ENCODE measurements around the gene GPR17.

The GPR17 gene

GRCh38 chr2:127655209-127656073 lies 9.5 kb downstream of the GPR17 start:
- no peak for DNase-seq

- DNase-seq = no peak
These were observed 10.7 kb downstream of the GPR17 start for GRCh38 chr2:127656569-127657231.

DNA sequence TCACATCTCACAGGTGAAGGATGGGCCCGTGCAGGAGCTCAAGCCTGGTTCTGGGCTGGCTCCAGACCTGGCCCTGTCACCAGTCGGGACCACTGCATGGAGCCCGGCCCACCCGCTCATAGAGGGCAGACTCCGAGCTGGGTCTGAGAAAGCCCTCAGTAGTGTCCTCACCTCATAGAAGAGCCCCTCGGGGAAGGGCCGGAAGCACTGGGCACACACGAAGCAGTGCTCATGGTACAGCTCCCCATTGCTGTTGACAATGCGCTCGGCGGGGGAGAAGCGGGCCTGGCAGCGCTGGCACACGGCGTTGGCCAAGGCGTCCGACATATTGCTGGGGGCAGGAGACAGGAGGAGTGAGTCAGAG lies 11.3 kb downstream of the GPR17 start:
- no peak for DNase-seq

DNA sequence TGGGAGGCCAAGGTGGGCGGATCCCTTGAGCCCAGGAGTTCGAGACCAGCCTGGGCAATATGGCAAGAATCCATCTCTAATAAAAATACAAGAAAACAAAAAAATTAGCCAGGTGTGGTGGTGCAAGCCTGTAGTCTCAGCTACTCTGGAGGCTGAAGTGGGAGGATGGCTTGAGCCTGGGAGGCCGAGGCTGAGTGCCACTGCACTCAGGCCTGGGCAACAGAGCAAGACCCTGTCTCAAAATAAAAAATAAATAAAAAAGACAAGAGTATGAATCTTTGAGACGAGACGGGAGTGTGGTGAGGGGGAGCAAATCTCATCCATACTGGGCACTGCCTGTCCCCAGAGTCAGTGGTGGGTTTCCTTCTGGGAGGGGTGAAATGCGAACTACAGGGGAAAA lies 12.2 kb downstream of the GPR17 start:
- DNase-seq = no peak

DNA sequence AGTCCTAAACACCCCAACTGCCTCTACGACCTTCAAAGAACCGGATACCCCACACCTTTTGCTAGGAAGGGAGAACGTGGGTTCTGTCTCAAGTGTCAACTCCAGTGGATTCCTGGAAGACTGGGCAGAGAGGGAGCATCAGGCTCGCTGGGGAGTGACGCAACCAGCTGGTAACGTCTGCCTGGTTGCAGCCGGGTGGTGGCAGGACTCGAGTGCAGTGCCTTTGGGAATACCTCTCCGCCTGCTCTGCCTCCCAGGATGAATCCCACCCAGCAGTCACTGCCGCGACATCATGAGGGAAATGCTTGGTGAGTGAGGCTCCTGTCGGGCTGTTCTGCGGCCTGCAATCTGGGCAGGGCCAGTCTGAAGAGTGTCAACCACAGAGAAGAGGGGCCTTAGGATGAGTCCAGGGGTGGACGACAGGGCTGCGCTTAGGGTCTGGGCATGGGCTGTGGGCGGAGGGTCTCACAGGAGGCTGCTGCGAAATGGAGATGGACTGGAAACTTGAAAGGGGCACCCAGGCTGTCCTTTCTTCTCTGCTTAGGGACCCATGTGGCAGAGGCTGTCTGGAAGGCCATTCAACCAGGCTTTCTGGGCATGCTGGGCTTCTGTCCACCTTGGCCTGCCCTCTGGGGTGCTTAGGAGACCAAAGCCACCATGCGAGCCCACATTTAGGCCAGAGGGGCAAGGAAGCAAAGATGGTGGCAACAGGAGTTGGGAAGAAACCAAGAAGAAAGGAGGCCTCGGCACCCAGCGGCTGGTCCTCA lies 12.9 kb downstream of the GPR17 start:
- DNase-seq = no peak

DNA sequence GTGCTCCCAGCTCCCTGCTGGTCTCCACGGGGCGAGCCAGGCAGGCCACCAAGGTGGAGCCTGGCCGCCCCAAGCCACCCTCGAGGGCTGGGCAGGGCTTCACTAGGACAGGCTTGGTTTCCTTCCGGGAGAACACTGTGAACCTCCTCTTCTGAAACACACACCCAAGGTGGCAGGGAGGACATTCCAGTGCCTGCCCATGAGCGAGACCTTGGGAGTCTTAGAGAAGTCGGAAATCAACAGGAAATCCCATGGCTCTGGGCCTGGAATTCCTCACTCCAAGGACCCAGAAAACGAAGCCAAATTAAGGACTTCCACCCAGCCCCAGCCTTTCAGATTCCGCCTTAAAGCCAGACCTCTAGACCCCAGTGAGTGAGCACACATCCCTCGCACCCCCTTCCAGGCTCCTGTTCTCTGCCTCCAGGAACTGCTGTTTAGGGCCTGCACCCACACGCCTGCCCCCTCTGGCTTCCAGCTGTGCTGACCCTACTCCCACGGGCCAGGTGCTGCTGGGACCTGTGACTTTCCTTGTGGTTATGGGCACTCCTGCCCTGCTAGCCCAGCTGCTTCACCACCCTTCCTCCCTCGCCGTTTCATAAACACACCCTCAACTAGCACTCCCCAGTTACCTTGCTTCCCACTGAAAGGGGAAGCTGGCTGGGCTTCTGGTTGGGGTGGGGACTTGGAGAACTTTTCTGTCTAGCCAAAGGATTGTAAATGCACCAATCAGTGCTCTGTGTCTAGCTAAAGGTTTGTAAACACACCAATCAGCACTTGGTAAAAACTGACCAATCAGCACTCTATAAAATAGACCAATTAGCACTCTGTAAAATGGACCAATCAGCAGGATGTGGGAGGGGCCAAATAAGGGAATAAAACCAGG lies 13.7 kb downstream of the GPR17 start:
- no peak for DNase-seq

DNA sequence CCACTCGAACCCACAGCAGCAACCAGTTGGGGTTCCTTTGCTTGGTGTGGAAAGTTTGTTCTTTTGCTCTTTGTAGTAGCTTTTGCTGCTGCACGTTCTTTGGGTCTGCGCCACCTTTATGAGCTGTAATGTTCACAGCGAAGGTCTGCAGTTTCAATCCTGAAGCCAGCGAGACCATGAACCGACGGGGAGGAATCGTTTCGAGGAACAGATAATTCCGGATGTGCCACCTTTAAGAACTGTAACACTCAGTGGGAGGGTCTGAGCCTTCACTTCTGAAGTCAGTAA lies 14.3 kb downstream of the GPR17 start:
- no peak for DNase-seq

- DNase-seq = no peak
These were observed 15.2 kb downstream of the GPR17 start for GRCh38 chr2:127661072-127661649.

GRCh38 chr2:127661949-127662510 lies 16.1 kb downstream of the GPR17 start:
- DNase-seq = no peak

DNA sequence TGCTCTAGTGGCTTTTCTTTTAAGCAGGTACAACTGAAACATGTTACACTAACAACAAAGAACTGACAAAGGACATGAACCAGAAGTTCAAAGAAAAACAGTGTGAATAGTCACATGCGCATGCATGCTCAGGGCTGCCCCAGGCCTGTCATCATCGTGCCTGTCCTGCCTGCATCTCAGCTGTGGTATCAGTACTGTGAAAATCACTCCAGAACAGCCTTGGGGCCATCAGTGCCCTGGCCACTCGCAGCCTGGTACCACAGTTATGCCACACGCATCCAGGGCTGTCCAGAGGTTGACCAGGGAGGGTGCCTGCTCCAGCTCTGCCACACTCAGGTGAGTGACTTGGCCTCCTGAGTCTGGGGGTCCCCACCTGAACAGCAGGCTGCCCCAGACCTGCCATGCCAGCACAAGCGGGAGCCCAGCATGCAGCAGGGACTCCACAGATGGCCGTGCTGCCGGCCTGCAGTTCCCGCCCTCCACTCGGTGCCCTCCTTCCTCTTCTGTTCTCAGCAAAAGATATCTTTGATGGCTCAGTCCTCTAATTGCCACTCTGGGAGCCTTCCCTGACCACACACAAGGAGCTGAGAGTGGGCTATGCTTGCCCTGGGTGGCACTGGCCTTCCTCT lies 17.1 kb downstream of the GPR17 start:
- no peak for DNase-seq

DNA sequence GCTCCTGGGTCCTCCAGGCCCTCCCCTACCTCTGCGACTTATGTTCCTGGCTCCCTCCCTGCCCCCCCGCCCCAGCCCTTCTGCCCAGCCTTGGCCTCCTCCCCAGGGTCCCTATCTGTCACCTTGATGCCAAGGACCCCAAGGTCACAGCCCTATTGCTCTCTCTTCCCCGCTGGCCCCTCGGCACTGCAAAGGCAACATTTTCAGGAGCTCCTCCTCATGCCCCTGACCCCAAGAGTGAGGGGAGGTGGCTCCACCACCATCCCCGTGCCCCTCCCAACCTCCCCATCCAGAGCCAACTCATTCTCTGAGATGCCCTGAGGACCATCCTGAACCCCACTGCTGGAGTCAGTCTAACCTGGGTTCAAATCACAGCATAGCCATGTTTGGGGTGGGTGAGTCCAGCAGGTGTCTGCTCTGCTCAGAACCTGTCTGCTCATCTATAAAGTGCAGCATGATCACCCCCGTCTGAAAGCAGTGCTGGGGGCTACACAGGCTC lies 17.7 kb downstream of the GPR17 start:
- no peak for DNase-seq

- DNase-seq = no peak
These were observed 18.3 kb downstream of the GPR17 start for GRCh38 chr2:127664065-127664894.

DNA sequence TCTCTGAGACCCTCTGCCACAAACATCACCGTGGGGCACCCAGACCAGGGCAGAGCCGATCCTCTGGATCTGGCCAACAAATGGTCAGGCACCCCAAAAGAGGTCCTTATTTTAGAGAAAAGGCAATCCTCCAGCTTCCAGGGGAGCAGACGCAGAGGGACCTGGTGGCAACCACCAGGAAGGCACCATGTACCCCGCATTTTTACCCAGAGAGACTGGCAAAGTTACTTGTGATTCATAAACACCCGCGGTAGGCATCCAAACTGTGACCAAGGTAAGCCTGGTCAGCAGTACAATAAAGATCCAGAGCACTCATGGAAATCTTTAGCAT lies 18.9 kb downstream of the GPR17 start:
- no peak for DNase-seq

DNA sequence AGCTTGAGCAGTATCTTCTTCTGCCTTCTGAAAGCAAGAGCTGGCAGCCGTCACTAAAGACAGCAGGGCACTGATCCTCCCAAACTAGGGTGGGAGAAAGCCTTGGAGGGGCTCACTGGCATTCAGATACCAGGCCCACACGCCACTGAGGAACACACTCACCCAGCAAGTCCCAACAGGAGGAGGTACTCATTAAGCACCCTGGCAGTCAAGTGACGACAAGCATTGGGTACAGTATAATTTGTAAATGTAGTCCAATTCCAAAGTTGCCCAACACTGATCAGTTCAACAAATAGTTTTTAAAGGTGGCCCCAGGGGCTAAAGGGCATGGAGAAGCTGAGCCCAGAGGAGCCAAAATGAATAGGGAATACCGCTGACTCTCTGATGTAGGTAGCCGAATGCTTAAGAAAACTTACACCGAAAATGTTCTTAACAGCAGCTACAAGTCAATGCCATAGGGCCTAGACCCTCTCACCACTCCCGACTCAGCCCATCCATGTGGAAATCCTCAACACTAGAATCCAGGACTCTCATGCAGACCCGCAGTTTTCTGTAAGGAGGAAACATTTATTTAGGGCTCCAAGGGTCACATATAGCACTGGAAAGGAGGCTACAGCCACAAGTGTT lies 19.4 kb downstream of the GPR17 start:
- no peak for DNase-seq

DNA sequence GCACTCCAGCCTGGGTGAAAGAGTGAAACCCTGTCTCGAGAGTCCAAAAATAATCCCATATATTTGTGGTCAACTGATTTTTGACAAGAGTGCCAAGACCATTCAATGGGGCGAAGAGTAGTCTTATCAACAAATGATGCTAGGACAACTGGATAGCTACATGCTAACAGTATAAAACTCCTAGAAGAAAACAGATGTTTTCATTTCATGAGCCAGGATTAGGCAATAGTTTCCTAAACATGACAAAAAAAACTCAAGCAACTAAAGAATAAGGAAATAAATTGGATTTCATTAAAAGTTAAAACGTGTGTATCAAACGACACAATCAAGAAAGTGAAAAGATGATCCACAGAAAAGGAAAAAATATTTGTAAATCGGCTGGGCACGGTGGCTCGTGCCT lies 23.1 kb downstream of the GPR17 start:
- DNase-seq = no peak

- no peak for DNase-seq
These were observed 24.4 kb downstream of the GPR17 start for GRCh38 chr2:127670055-127670956.

DNA sequence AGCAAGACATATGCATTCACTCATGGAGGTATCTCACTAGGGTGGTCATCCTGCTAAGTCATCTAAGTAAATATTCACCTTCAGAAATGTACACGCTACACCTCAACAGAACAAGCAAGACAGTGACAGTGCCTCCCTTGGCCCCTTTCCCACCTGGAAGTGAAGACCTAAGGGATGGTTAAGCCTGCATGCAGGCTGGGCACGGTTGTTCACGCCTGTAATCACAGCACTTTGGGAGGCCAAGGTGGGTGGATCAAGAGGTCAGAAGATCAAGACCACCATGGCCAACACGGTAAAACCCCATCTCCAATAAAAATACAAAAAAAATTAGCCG lies 25.0 kb downstream of the GPR17 start:
- DNase-seq = no peak

DNA sequence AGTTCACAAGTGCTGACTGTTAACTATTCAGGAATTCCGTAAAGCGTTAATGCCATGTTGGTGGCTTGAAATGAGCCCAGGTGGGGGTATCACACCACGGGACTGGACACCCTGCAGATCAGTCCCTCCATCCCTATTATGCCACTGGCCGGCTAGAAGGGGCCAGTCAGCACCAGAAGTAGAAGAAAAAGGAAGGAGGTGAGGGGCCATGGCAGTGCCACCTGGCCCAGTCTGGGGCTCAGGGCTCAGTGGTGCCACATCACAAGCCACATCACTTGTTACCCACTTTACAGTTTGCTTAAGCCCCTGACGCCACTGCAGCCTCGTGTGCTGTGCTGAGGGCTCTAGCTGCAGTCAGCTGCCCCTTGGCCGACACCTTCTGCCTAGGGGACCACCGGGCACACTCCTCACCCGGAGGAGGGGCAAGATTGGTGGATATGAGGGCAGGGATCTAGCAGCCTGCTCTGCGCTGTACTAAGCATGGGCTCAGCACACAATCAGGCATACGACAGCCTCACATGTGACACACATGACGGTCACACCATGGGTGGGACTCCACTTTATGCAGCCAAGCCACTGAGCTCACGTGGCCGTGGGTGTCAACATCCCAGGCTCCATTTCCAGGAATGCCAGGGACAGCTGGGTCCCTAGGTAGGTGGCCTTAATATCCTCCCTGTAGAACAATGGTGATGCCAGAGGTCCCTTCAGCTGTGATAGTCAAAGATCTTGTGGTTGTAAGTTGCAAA lies 25.8 kb downstream of the GPR17 start:
- no peak for DNase-seq
